ENCODE measurements around the gene ASB15.
"Not testable (repeated sequence)": the region's sequence is repeated elsewhere in the genome, so short reads cannot be mapped to it uniquely, and the experiment has no call there.

Gene ASB15

GRCh38 chr7:123599766-123600165 lies 1.9 kb upstream of the ASB15 start:
- DNase-seq: no peak

GRCh38 chr7:123600876-123601275 lies 745 bp upstream of the ASB15 start:
- DNase-seq: no peak

GRCh38 chr7:123602648-123603047 lies 1.0 kb downstream of the ASB15 start:
- DNase-seq: no peak

DNA sequence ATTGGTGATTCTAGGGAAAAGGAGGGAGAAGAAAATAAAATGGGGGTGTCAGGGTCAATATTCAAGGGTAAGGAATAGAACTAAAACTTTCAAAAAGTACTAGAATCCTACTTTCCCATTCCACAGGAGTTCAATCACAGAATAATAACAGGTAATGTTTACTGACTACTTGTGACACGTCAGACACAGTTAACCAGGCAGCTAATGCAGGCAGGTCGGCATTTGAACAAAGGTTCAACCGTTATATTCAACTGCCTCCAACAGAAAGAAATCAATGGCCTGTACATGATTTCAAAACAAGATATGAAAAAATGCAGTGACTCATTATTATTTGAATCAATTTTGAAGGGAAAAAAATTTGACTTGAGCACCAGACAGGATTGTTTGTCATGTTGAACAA lies 3.1 kb downstream of the ASB15 start:
- no peak for DNase-seq

DNA sequence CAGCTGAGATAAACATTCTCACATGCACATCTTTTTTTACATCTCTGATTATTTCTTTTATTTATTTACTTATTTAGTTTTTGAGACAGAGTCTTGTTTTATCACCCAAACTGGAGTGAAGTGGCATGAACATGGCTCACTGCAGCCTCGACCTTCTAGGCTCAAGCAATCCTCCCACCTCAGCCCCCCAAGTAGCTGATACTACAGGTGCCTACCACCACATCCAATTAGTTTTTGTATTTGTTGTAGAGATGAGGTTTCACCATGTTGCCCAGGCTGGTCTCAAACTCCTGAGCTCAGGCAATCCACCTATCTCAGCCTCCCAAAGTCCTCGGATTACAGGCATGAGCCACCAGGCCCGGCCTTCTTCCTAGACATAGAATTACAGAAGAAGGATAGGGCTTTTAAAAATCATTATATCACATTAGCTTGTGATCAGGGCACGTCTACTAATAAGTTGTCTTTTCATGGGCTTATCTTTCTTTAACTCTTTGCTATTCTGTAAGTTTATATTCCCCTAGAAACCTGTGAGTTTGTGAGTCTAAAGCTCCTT lies 5.9 kb downstream of the ASB15 start:
- no peak for DNase-seq

DNA sequence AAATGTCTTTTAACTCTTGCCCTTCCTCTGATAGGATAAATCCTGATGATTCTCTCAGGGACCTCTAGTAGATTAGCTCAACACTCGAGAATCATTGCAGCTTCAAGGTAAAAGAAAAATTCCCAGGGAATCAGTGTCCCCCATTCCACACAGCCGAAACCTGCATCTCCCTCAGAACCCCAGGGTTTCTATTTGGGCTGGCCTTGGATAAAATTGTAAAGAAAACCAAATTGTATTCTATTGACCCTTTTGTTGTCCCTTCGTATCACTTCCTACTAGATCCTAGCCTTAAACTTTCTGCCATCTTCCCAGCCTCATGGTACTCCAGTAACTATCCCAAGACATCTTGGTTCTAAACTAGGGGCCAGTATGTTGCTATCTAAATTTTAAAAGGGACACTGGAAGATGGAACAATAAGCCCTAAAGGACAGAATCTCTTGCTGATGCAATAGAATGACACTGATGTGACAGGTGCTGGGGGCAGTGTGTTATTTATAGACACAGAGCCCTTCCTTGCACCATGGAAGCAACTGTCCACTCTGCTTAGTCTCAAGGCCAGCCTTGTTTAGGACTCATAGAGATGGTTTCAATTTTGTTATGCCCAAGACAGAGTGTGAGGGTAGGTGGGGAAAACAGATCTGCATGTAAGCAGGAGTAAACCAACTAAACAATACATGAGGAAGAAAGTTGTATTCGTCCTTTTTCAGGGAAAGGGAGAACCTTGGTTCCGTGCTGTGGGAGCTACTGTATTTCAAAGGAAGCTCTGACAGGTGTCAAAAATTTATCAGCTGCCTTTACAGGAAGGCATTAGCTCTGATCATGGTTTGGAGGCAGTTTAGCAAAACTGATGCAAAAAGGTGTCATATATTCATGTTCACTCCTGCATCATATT lies 7.6 kb downstream of the ASB15 start:
- DNase-seq: no peak

DNA sequence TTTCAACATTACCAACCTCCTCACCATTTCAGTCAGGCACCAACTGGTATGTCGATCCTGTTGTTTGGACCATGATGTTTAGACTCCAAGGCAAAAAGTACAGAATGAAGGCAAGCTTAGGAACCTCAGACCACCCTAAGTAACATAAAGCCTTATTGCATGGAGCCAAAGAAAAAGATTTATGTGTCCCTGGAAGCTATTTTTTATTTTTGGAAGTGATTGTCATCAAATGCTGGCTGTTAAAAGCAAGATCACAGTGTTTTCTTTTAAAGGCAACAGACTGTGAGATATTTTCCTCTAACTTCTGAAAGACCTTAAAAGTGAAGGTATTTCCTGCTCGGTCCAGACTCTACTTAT lies 8.2 kb downstream of the ASB15 start:
- no peak for DNase-seq

DNA sequence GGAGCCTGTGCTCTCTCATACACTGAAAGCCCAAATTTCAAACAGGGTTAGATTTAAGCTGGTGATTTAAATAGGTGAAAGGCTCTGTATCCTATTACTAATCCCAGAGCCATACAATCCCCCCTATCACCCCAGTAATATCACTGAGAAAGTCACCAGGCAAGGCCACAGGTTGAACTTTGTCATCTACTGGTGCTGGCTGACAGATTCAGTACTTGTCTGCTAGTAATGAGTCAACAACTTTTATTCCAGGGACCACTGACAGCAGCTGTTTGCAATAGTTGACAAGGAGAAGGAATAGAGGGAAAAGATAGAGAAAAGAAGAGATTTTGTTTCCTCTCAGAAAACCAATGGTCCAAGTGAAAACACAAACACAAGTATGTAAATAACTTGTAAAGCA lies 10.4 kb downstream of the ASB15 start:
- no peak for DNase-seq

- DNase-seq: no peak
Measured at GRCh38 chr7:123615344-123615743, 13.7 kb downstream of the ASB15 start.

GRCh38 chr7:123616223-123616622 lies 14.6 kb downstream of the ASB15 start:
- no peak for DNase-seq

DNA sequence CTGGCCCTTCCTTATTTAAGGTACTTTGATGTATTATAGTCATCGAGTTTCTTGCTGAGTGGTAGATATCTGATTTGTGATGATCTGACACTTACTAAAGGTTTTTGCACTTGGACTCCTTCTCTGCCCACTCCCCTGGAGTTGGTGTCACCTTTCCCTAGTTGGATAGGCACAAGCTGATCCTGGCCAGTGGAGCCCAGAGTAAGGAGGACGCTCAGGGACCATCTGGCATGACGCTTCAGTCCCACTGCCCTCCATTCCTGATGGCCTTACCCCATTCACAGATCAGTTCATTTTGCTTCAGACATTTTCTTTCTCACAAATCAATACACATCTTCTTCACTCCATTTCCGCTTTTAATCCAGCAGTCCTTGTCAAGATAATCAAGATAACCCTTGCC lies 20.1 kb downstream of the ASB15 start:
- DNase-seq: no peak

DNA sequence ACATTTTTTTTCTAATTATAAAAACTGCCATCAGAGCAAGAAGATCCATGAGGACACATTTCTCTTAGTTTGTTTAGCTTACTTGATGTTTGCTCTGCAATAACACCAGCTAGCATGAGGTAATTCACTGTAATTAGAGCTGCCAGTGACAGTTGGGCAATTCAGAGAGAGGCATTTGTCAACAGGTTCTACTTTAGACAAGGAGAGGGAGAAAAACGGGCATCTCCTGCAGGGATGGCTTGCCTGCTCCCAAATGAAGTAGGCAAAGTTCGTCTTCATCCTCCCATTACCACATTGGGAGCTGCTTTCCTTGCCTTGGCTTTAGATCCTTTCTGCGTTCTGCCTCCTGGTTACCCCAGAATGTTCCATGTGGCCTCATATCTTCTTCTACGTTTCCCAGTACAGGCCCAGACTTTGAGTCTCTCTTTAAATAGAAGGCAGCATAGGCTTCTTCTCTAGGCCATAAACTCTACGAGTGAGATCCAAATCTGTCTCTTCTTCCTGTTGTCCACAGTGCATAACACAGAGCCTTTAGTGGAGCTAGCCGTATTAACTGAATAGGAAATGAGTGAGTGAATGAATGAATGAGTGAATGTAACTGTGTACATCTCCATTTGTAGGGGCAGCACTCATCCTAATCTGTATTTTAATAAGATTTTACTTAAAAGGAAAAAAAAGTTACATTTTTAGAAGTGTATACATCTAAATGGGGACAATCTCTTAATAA lies 21.2 kb downstream of the ASB15 start:
- DNase-seq: no peak

- no peak for DNase-seq
Measured at GRCh38 chr7:123624527-123625183, 23.0 kb downstream of the ASB15 start.

GRCh38 chr7:123625254-123625653 lies 23.6 kb downstream of the ASB15 start:
- no peak for DNase-seq

DNA sequence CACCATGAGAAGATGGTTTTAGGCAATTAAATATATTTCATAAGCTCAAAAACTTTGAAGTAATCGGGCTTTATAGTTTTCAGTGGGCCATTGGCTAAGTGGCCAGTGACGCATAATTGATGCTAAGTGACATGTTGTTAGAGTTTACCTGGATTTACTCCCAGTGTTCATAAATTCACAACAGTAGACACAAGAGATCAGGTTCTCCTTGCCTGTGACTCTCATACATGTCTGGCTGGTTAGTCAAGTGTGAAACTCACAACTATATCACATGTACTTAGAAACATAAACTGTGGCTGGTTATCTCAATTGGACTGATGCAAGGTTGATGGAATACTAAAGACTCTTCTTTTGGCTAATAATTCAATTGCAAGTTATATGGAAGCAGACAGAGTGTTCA lies 26.2 kb downstream of the ASB15 start:
- DNase-seq: no peak

DNA sequence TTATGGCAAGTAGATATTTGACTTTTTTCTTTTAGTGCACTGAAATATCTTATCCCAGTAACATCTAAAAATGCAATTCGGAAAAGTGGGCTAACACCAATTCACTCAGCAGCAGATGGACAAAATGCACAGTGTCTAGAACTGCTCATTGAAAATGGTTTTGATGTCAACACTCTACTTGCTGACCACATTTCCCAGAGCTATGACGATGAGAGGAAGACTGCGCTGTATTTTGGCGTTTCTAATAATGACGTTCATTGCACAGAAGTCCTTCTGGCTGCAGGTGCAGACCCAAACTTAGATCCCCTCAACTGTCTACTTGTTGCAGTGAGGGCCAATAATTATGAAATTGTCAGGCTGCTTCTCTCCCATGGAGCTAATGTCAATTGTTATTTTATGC lies 27.2 kb downstream of the ASB15 start:
- no peak for DNase-seq

GRCh38 chr7:123629281-123629680 lies 27.7 kb downstream of the ASB15 start:
- no peak for DNase-seq

- no peak for DNase-seq
Measured at GRCh38 chr7:123632808-123633207, 31.2 kb downstream of the ASB15 start.

DNA sequence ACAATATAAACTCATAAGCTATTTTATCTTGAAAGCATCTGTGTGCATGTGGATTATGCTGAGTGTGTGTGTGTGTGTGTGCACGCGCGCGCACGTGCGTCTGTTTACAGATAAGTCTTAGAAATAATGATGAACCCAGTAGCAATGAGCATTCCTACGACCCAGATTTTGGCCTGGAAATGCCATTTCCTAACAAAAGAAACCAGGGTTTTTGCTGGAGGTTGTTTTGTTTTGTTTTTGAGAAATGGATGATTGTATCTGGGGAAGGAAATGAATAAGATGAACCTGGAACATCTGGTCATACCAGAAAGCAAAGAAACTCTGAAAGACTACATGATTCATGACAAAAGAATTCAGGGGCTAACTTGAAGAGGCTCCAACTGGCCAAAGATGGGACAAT lies 31.9 kb downstream of the ASB15 start:
- DNase-seq: no peak

- DNase-seq: not testable (repeated sequence)
Measured at GRCh38 chr7:123634011-123634573, 32.5 kb downstream of the ASB15 start.

- no peak for DNase-seq
Measured at GRCh38 chr7:123635551-123636359, 34.1 kb downstream of the ASB15 start.

DNA sequence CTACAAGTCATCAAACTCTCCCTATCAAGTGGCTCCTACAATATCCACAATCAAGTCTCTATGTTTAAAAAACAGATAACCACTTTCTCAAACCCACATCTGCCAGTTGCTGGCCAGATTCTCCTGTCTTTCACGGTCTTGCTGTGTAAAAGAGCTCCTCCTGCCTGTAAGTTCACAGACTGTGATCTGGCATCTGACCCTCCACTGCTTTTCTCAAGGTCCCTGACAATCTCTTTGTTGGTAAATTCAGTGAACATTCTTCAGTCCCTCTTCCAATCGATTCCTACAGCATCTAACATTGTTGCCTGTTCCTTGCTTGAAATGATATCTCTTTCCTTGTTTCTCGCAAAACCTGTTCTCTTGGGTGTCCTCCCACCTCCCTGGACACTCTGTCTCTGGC lies 35.6 kb downstream of the ASB15 start:
- no peak for DNase-seq
